ENCODE data around the gene ZNF600. TPM values are rescaled to one million over a fixed set of nuclear protein-coding genes. Genes with fewer than 3 reads are reported as not detected.
"Not testable (repeated sequence)": the region's sequence is repeated elsewhere in the genome, so short reads cannot be mapped to it uniquely, and the experiment has no call there.

ZNF600 gene
- total and polyA plus RNA-seq, 9 of the 15 experiments (the other 6 are each of a cell fraction or from before 2014, with no cell fraction given) = 5.7 to 21.5 (median 17.6) TPM

- Histone ChIP-seq H3K9me3 (replicated peaks; ENCODE audit: control insufficient read depth, insufficient read depth, low read depth, low read length) (no peaks in the 10 kb centered on the region), H4K20me1 (replicated peaks; ENCODE audit: control insufficient read depth, insufficient read depth, low read length) (no peaks in the 10 kb centered on the region), H2AFZ (ENCODE audit: low read depth, low read length) (no peak overlapping the region), H3K27ac (ENCODE audit: extremely low read depth, low read depth, low read length) (no peak overlapping the region), H3K27me3 (ENCODE audit: control insufficient read depth in 2 of 2, insufficient read depth in 2 of 2, low read length in 2 of 2) (no peaks in the 10 kb centered on the region), H3K4me1 (replicated peaks in 1 of 2; ENCODE audit: control insufficient read depth in 2 of 2, insufficient read depth in 2 of 2, low read length in 2 of 2) (no peaks in the 10 kb centered on the region), H3K79me2 (ENCODE audit: control insufficient read depth, insufficient read depth, low read length) (no peaks in the 10 kb centered on the region), H3K36me3 (ENCODE audit: control insufficient read depth, insufficient read depth, low read length) (peaks cover 33% of the 10 kb centered on the region; the same call in 2 of the 3 replicates), H3K9me1 (ENCODE audit: control insufficient read depth, insufficient read depth, low read length) (no peaks in the 10 kb centered on the region), H3K9ac (ENCODE audit: insufficient read depth in 1 of 2, low read depth in 2 of 2, low read length in 2 of 2) (no peak overlapping the region), H3K4me2 (ENCODE audit: insufficient read depth, low read length) (no peak overlapping the region), H3K4me3 (no peak overlapping the region)
- BruUV-seq (replicated peaks) = no TSS peak
- CTCF ChIA-PET (ENCODE audit: low intra/inter-chr PET ratio) = no interaction called here
- TF ChIP-seq EGR1 (conservative IDR thresholded peaks at IDR 0.05) (peak; percentile 51), SNAPC5 (CRISPR knock-in tag; IDR thresholded peaks at IDR 0.05) (no peak)
- FAIRE-seq = no peak
- DNase-seq (ENCODE audit: extremely low read depth in 1 of 4, low spot score in 3 of 4) = no peak
- in situ Hi-C loops (cut with MboI) = no loop called here
- 62% methylated on average over 3 of the region's 3 CpGs for WGBS (ENCODE audit: insufficient coverage, low coverage, missing lambda C conversion rate)
- POLR2A ChIA-PET = interaction anchor here (0.6 kb wide), 1 partner anchor 280 kb away, joined by 4 read pairs; no protein-coding TSS in a partner anchor
- intact Hi-C loops (cut with micrococcal nuclease) = no loop called here
- ATAC-seq = no peak
Observed at GRCh38 chr19:52778811-52779210, 7.8 kb downstream of the ZNF600 start.

- CTCF ChIA-PET (ENCODE audit: low intra/inter-chr PET ratio); POLR2A ChIA-PET: not testable (repeated sequence)
- WGBS (ENCODE audit: insufficient coverage, low coverage, missing lambda C conversion rate) = 28% methylated on average over 2 of the region's 2 CpGs
Observed at GRCh38 chr19:52756447-52756846, 30.1 kb downstream of the ZNF600 start.

More at GRCh38 chr19:52756447-52756846, 30.1 kb downstream of the ZNF600 start:
- H3K9me3 ChIP-seq (replicated peaks; ENCODE audit: control insufficient read depth, insufficient read depth, low read depth, low read length); FAIRE-seq; H3K9me1 ChIP-seq (ENCODE audit: control insufficient read depth, insufficient read depth, low read length); H3K9ac ChIP-seq (ENCODE audit: insufficient read depth in 1 of 2, low read depth in 2 of 2, low read length in 2 of 2); H3K4me1 ChIP-seq (replicated peaks in 1 of 2; ENCODE audit: control insufficient read depth in 2 of 2, insufficient read depth in 2 of 2, low read length in 2 of 2); H3K79me2 ChIP-seq (ENCODE audit: control insufficient read depth, insufficient read depth, low read length); H3K27me3 ChIP-seq (ENCODE audit: control insufficient read depth in 2 of 2, insufficient read depth in 2 of 2, low read length in 2 of 2); H3K36me3 ChIP-seq (ENCODE audit: control insufficient read depth, insufficient read depth, low read length); BruUV-seq (replicated peaks); H3K4me3 ChIP-seq; H3K27ac ChIP-seq (ENCODE audit: extremely low read depth, low read depth, low read length); H2AFZ ChIP-seq (ENCODE audit: low read depth, low read length); intact Hi-C loops (cut with micrococcal nuclease); H3K4me2 ChIP-seq (ENCODE audit: insufficient read depth, low read length); in situ Hi-C loops (cut with MboI); ATAC-seq; H4K20me1 ChIP-seq (replicated peaks; ENCODE audit: control insufficient read depth, insufficient read depth, low read length); DNase-seq (ENCODE audit: extremely low read depth in 1 of 4, low spot score in 3 of 4): not testable (repeated sequence)
